Activated T-helper 1 cell treated with Interleukin-2 at 50 U/mL for 16 hours (primary cell): Measurements from ENCODE around the gene KNDC1.

ENCODE experiments used
- DNase-seq: peaks from one replicate; pipeline ENCODE4 v3.0.0-alpha.2; 2020; ENCODE audit warnings: low read depth

KNDC1 gene

GRCh38 chr10:133243593-133243992 is 83.6 kb downstream of the KNDC1 start:
- no peak for DNase-seq

DNA sequence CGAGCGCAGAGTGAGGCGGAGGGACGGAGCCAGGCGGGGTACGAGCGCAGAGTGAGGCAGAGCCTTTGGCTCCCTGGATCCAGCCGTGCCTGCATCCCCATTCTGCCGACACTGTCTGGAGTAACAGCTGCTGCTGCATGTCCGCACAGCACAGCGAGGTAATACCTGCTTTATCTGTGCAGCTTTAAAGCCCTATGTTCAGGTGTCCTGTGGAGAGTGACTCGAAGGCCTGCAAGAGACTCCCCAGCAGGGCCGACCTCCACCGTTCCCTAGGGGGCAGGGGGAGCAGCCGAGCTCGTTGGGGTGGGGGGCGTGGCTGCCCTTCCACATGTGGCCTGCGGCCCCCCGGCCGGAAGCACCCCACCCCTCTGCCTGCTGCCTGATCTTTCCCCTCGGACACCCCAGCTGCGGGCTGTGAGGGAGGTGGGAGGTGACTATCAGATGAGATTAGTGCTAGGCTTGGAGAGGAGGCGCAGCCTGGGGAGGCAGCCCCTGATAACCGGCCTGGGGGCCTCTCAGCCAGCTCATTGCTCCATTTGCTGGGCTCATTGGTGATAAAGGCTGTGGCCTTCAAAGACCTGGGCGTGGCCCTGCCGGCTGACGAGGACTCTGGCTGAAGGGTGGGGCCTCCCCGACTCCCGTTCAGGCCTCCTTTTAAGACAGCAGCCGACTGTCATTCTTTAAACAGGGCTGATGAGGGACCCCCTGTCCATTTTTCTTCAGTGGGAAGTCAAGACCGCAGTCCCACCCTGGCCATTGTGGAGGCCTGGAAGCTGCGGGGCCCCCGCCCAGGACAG is 85.6 kb downstream of the KNDC1 start:
- DNase-seq, result no peak

DNA sequence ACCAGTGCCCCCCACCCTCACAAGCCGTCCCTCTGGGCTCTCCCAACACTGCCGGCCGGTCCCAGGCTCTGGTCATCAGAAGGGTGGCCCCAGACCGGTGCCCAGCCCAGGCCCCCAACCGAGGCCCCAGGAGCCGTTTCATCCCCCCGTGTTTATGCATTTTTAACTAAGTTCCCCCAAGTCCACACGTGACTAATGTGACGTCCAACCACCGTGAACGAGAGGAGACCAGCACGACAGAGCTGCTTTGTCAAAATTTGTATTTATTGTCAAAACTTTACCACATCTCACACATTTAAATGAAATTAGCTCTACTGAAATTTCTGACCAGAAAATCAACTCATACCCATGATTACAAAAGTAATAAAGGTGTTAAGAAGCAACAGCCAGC is 86.2 kb downstream of the KNDC1 start:
- DNase-seq, result no peak

DNA sequence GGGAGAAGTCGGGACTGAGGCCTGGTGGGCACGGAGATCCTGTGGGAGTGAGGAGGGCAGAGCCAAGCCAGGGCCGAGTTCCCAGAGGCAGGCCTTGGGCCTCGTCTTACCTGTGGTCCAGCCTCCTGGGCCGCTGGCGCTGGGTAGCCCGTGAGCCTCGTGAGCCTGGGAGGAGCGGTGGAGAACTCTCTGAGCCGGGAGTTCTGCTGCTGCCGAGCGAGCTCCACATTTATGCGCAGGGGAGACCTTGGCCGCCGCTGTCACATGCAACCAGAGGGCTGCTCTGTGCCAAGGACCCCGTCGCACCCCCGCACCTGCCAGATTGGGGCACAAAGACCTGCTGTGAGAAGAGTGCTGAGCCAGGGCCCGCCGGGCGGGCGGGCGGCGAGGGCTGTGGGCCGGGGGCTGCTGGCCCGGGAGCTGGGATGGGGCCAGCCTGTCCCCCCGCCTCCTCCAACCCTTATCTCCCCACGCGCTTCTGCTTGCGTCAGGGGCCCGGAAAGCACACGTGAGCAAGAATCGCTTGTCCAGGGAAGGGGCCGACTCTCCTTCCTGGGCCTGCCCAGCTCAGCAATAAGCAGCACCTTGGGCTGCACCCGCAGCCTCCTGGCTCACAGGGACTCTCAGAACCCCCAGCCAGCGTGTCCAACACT is 87.8 kb downstream of the KNDC1 start:
- no peak for DNase-seq

GRCh38 chr10:133248334-133248715 is 88.3 kb downstream of the KNDC1 start:
- no peak for DNase-seq

DNA sequence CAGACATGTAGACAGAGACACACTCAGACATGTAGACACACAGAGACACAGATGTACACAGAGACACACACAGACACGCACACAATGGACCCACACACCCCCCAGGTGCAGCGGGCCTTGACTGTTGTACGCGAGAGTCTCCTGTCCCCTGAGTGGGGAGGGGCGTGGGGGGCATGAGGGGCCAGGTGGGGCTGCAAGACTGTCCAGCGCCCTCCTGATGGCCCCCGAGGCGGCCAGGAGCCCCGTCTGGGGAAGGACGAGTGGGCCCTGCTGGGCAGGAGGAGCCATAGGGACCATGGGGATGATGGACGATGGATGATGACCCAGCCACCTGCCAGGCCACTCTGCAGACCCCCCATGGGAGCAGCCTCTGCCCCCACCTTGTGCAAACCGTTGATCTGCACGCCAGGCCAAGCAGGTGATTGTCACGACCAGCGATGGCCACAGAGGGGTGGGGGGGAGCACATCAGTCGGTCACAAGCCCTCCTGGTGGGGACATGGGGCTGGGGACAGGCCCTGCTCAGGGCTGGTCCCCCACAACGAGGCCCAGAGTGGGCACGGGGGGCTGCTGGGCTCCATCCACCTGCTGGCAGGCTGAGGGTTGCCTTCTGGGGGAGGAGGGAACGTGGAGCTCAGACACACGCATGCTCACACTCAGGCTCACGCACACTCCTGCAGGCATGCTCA is 89.2 kb downstream of the KNDC1 start:
- DNase-seq, result no peak

GRCh38 chr10:133249975-133250754 is 90.1 kb downstream of the KNDC1 start:
- no peak for DNase-seq

- no peak for DNase-seq
These were observed 91.6 kb downstream of the KNDC1 start for GRCh38 chr10:133251388-133252222.

- DNase-seq, result no peak
These were observed 92.2 kb downstream of the KNDC1 start for GRCh38 chr10:133252223-133252552.

DNA sequence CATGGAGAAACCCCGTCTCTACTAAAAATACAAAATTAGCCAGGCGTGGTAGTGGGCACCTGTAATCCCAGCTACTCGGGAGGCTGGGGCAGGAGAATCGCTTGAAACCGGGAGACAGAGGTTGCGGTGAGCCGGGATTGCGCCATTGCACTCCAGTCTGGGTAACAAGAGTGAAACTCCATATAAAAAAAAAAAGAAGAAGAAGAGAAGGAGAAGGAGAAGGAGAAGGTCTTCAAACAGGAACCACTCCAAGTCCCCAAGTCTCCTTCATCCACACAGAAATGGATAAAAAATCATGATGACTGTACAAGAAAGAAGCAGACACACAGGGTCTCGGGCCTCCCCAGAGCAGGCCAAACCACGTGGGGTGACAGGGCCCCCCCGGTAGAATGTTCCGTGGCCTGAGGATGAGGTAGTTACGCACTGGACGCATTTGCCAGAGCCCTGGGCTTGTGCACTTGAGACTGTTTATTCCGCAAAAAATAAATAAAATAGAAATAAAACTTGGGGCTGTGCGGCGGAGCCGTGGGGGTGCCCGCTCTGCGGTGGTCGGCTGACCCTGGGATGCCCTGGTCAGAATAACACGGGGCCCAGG is 93.4 kb downstream of the KNDC1 start:
- DNase-seq, result no peak

- DNase-seq, result no peak
These were observed 94.6 kb downstream of the KNDC1 start for GRCh38 chr10:133254421-133255120.

DNA sequence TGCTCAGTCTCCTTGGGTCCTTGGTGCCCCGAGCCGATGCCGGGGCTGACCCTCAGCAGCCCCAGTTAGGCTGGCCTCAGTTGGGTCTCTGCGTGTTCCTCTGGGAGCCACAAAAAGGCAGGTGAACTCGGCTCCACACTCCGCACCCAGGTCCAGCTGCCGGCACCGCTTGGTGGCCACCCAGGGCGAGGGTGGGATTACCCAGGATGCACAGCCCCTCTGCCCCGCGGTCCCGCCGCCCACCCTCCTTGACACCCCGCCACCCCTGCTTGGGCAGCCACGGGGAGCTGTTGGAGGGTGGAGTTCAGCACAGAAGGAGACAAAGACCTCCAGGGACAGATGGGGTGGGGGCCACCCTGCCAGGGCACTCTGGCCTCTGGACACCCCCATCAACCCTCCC is 95.3 kb downstream of the KNDC1 start:
- DNase-seq, result no peak

DNA sequence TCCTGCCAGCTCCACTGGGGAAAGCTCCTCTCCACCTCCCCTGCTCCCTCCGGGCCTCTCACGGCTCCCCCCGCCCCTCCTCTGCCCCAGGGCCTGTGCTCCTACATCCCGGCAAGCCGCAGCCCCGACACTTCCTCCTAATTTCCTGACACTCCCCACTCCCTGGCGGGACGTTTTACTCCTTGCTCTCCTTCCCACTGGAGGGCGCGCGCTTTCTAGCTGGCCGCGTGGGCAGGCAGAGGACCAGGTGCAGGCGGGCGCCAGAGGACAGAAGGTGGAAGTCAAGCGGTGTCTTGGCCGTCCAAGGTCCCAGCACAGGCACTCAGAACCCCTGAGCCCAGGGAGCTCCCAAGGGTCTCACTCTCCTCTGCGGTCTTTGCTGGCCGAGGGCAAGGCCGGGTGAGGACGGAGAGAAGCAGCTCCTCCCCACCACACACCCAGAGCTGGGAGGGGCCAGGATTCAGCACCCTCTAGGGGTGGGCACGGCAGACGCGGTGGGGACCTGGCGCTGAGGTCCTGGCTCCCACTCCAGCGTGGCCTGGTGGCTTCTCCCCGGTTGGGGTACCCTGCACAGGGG is 97.6 kb downstream of the KNDC1 start:
- DNase-seq, result no peak

- no peak for DNase-seq
These were observed 98.2 kb downstream of the KNDC1 start for GRCh38 chr10:133258066-133258817.

- peak; percentile 72 for DNase-seq
These were observed 99.0 kb downstream of the KNDC1 start for GRCh38 chr10:133258818-133259601.

DNA sequence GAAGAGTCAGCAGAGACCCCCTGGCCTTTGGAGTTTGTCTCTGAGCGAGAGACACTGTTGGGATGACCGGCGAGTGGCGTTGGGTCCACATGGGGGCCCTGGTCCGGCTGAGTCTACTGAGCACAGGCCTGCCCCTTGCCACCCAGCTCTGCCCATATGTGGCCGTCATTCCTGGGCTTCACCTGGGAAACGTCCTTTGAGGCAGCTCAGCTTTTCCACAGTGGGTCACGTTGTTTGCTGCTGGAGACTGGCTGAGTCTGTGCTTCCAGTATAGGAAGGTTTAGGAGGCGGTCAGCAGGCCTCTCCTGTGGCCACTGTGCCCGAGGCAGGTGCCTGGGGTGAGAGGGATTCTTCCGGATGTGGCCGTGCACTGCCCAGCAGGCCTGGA is 99.6 kb downstream of the KNDC1 start:
- no peak for DNase-seq

GRCh38 chr10:133260895-133261725 is 101.1 kb downstream of the KNDC1 start:
- peak; percentile 33 for DNase-seq
